Epithelial cell of proximal tubule (primary cell): ENCODE measurements around the gene DVL3. TPM values are rescaled to one million over a fixed set of nuclear protein-coding genes. Genes with fewer than 3 reads are reported as not detected.

Experiments
- DNase-seq: peaks from one replicate; pipeline ENCODE4 v3.0.0-alpha.2; 2011; ENCODE audit warnings: low read depth
- H3K4me3 ChIP-seq: 2 replicates; pipeline ENCODE4 v1.5.1; 2011; ENCODE audit warnings: low read depth, mild to moderate bottlenecking, low read length
- CTCF ChIP-seq: conservative IDR thresholded peaks from 2 replicates; pipeline ENCODE4 v1.5.1; 2012; ENCODE audit warnings: low read depth, mild to moderate bottlenecking, low read length
- total RNA-seq: library from RNA; depleted of rRNA; stranded (reverse); fragments of >200 nt; gene quantifications from 2 replicates; pipeline ENCODE4 v1.2.3, GENCODE V29; 2015

Gene DVL3
- total RNA-seq, 1 donor from 2014 or later: 38.2 TPM

GRCh38 chr3:184188080-184188479 is 32.9 kb downstream of the DVL3 start:
- no peak for DNase-seq
- TF ChIP-seq CTCF: no peak
- no peak overlapping the region for H3K4me3 ChIP-seq

- TF ChIP-seq CTCF: no peak
- no peak for DNase-seq
- no peak overlapping the region for H3K4me3 ChIP-seq
Measured at GRCh38 chr3:184189421-184189820, 34.2 kb downstream of the DVL3 start.

GRCh38 chr3:184192889-184193288 is 37.7 kb downstream of the DVL3 start:
- DNase-seq: no peak
- H3K4me3 ChIP-seq: no peak overlapping the region
- no peak for TF ChIP-seq CTCF

- DNase-seq: no peak
- H3K4me3 ChIP-seq: no peak overlapping the region
- TF ChIP-seq CTCF: no peak
Measured at GRCh38 chr3:184193991-184194539, 38.9 kb downstream of the DVL3 start.

- no peak overlapping the region for H3K4me3 ChIP-seq
- no peak for DNase-seq
- no peak for TF ChIP-seq CTCF
Measured at GRCh38 chr3:184196536-184196935, 41.4 kb downstream of the DVL3 start.

GRCh38 chr3:184198509-184198908 is 43.3 kb downstream of the DVL3 start:
- no peak overlapping the region for H3K4me3 ChIP-seq
- DNase-seq: no peak
- TF ChIP-seq CTCF: no peak

- no peak for TF ChIP-seq CTCF
- no peak for DNase-seq
- H3K4me3 ChIP-seq: no peak overlapping the region
Measured at GRCh38 chr3:184200825-184201224, 45.6 kb downstream of the DVL3 start.
